LNCAP (cell line): ENCODE data around the gene NEDD4.

Experiments used
- CTCF ChIP-seq: fragments of 450-650 bp; IDR thresholded peaks from 2 replicates; pipeline ENCODE4 v1.5.1; 2017; ENCODE audit warnings: mild to moderate bottlenecking

The NEDD4 gene

GRCh38 chr15:55795031-55795430, 198.4 kb downstream of the NEDD4 start:
- TF ChIP-seq CTCF: no peak

- no peak for TF ChIP-seq CTCF
Observed at GRCh38 chr15:55791551-55792400, 201.6 kb downstream of the NEDD4 start.

- peak; percentile 73 for TF ChIP-seq CTCF
Observed at GRCh38 chr15:55789066-55789660, 204.2 kb downstream of the NEDD4 start.

GRCh38 chr15:55786341-55786740, 207.1 kb downstream of the NEDD4 start:
- no peak for TF ChIP-seq CTCF

GRCh38 chr15:55784286-55784685, 209.1 kb downstream of the NEDD4 start:
- no peak for TF ChIP-seq CTCF

- no peak for TF ChIP-seq CTCF
Observed at GRCh38 chr15:55782901-55783300, 210.5 kb downstream of the NEDD4 start.

GRCh38 chr15:55780292-55780691, 213.1 kb downstream of the NEDD4 start:
- TF ChIP-seq CTCF: no peak
